Measurements from ENCODE around the gene RBM28. TPM values are rescaled to one million over a fixed set of nuclear protein-coding genes. Genes with fewer than 3 reads are reported as not detected.
"Not testable (repeated sequence)": the region's sequence is repeated elsewhere in the genome, so short reads cannot be mapped to it uniquely, and the experiment has no call there.

Gene RBM28
- total RNA-seq, 2 donors from 2014 or later = 38.9 to 52.3 TPM

DNA sequence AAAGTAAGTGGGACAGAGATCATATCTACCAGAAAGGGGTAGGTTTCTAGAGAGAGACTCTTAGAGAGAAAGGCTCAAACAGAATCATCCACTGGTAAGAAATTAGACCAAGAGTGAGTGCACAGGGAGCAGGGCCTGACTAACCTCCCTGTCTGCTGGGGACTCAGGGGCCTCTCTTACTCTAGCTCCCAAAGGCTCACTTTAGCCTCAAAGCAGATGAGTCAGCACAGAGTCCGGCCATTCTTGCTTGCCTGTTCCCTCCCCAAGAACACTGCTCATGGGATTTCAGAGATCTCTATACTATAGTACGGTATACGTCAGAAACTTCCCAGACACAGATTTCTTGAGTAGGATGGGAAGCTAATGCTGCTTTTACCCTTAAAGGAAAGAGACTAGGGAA lies 32.7 kb downstream of the RBM28 start:
- Mint-ChIP-seq H3K9me3 (no peaks in the 10 kb centered on the region), H3K36me3 (ENCODE audit: insufficient read depth in 2 of 2) (peaks cover 11 to 26% of the 10 kb centered on the region in 2 donors), H3K4me1 (ENCODE audit: low read depth) (no peaks in the 10 kb centered on the region), H3K27ac (no peak overlapping the region), H3K4me3 (no peak overlapping the region), H3K27me3 (ENCODE audit: low read depth) (no peaks in the 10 kb centered on the region)
- ATAC-seq (replicated peaks in 1 of 2) (no peak), DNase-seq (no peak)

DNA sequence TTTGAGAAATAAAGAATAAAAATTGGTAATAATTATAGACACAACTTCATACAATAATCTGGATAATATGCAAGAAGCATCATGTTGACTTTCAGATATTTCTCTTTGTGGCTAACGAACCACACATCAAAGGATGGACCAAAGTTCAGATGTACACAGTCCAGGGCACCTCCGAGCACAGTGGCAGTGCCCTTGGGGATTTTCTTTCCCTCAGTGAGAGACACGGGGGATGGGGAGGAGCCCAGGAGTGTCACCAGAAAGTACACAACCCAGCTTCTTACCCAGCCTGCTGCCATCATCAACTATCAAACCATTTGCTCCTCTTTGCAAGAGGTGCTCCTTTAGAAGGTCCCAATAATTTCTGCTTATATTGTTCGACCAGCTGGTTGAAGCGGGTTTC lies 33.2 kb downstream of the RBM28 start:
- Mint-ChIP-seq H3K36me3 (ENCODE audit: insufficient read depth in 2 of 2) (peaks cover 11 to 23% of the 10 kb centered on the region in 2 donors), H3K4me3 (no peak overlapping the region), H3K27me3 (ENCODE audit: low read depth) (no peaks in the 10 kb centered on the region), H3K4me1 (ENCODE audit: low read depth) (no peaks in the 10 kb centered on the region), H3K27ac (no peak overlapping the region), H3K9me3 (no peaks in the 10 kb centered on the region)
- DNase-seq (no peak), ATAC-seq (replicated peaks in 1 of 2) (no peak)

DNA sequence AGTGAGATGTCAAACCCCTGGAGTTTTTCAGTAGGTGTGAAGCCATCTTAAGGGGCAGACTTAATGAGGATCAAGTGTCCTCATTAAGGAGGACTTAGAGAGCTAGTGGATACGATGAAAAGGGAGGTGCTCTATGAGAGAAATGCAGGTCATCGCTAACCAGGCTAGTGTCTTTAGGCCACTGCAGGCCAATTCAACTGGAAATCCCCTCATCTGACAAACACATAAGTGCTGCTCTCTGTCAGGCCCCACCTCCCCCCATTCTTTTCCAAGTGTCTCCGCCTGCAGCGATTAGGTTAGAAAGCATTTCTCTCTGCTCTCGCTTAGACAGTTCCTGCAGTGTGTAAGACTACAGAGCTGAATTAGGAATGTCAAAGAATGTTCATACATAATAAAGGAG lies 33.7 kb downstream of the RBM28 start:
- Mint-ChIP-seq H3K4me1 (ENCODE audit: low read depth) (no peaks in the 10 kb centered on the region), H3K27me3 (ENCODE audit: low read depth) (no peaks in the 10 kb centered on the region), H3K4me3 (no peak overlapping the region), H3K9me3 (no peaks in the 10 kb centered on the region), H3K36me3 (ENCODE audit: insufficient read depth in 2 of 2) (peaks cover 11 to 19% of the 10 kb centered on the region in 2 donors), H3K27ac (no peak overlapping the region)
- no peak for ATAC-seq (replicated peaks in 1 of 2)
- DNase-seq = no peak

- no peak for DNase-seq
- Mint-ChIP-seq H3K4me3 (no peak overlapping the region), H3K4me1 (ENCODE audit: low read depth) (no peaks in the 10 kb centered on the region), H3K9me3 (no peaks in the 10 kb centered on the region), H3K27me3 (ENCODE audit: low read depth) (no peaks in the 10 kb centered on the region), H3K36me3 (ENCODE audit: insufficient read depth in 2 of 2) (peaks cover 11 to 15% of the 10 kb centered on the region in 2 donors), H3K27ac (no peak overlapping the region)
- ATAC-seq (replicated peaks in 1 of 2) = no peak
These were observed 34.6 kb downstream of the RBM28 start for GRCh38 chr7:128309124-128309523.

GRCh38 chr7:128307061-128307460 lies 36.6 kb downstream of the RBM28 start:
- DNase-seq (no peak), ATAC-seq (replicated peaks in 1 of 2) (no peak)
- H3K4me3 Mint-ChIP-seq = no peak overlapping the region
- H3K4me1 Mint-ChIP-seq (ENCODE audit: low read depth) = no peaks in the 10 kb centered on the region
- H3K27ac Mint-ChIP-seq = no peak overlapping the region
- peaks cover 6 to 9% of the 10 kb centered on the region in 2 donors for H3K36me3 Mint-ChIP-seq (ENCODE audit: insufficient read depth in 2 of 2)
- H3K9me3 Mint-ChIP-seq = no peaks in the 10 kb centered on the region
- H3K27me3 Mint-ChIP-seq (ENCODE audit: low read depth) = no peaks in the 10 kb centered on the region

DNA sequence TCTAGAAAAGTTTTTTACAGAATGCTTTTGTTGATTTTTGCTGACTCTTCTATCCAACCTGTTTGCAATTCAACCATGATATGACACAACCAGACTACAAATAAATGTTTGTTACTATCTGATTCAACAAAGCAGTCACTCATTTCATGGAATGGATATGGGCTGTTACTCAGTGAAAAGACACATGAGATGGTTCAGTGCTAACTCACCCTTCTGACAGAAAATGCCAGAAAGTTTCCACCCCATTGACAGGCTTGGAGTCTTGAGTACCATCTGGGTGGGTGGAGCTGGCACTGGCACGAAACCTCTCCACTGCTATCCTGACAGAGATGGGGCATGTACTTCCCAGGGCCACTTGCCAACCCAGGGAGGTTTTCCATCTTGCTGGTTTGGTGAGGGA lies 39.5 kb downstream of the RBM28 start:
- Mint-ChIP-seq H3K27ac (no peak overlapping the region), H3K4me1 (ENCODE audit: low read depth) (no peaks in the 10 kb centered on the region), H3K9me3 (no peaks in the 10 kb centered on the region), H3K27me3 (ENCODE audit: low read depth) (no peaks in the 10 kb centered on the region), H3K4me3 (no peak overlapping the region), H3K36me3 (ENCODE audit: insufficient read depth in 2 of 2) (peaks cover 6% of the 10 kb centered on the region in 2 donors)
- no peak for DNase-seq
- no peak for ATAC-seq (replicated peaks in 1 of 2)

DNA sequence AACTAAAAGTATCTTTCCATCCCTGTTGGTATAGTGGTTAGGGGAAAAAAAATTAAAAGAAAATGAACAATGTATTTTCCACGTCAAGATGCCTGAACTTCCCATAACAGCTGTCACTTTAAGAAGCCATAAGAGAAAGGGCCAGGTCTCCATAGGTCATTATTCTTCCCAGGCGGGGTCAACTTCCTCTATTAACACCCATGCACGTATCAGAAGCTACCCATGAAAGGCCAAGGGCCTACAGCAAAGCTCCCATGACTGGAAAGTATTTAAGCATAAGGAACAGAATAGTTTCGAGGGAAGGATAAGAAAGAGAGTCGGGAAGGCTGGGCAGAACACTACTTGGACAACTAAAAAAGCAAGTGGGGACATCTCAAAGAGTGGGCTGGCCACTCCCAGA lies 40.1 kb downstream of the RBM28 start:
- H3K4me3 Mint-ChIP-seq = no peak overlapping the region
- no peak for DNase-seq
- no peaks in the 10 kb centered on the region for H3K9me3 Mint-ChIP-seq
- no peak overlapping the region for H3K27ac Mint-ChIP-seq
- no peaks in the 10 kb centered on the region for H3K27me3 Mint-ChIP-seq (ENCODE audit: low read depth)
- H3K36me3 Mint-ChIP-seq (ENCODE audit: insufficient read depth in 2 of 2) = peaks cover 4 to 6% of the 10 kb centered on the region in 2 donors
- no peaks in the 10 kb centered on the region for H3K4me1 Mint-ChIP-seq (ENCODE audit: low read depth)
- no peak for ATAC-seq (replicated peaks in 1 of 2)

DNA sequence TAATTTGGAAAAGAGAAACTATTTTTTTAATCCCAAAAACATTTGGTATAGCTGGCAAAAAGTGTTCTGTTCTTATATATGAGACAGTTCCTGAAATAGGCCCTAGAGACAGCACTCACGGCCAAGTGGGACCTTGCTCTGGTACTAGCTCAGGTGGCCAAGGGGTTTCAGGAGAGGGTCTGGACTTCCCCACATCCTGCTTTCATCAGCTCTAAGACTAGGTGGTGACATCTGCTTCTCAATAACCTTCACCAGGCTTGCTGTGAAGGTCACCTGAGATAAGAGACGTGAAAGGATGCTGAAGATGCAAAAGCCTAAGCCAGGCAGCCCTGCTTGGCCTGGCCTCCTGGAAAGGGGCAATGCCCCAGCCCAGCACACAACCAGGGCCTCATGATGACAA lies 40.6 kb downstream of the RBM28 start:
- Mint-ChIP-seq H3K4me1 (ENCODE audit: low read depth) (no peaks in the 10 kb centered on the region), H3K36me3 (ENCODE audit: insufficient read depth in 2 of 2) (peaks cover 4 to 5% of the 10 kb centered on the region in 2 donors), H3K27me3 (ENCODE audit: low read depth) (no peaks in the 10 kb centered on the region), H3K4me3 (no peak overlapping the region), H3K27ac (no peak overlapping the region), H3K9me3 (no peaks in the 10 kb centered on the region)
- ATAC-seq (replicated peaks in 1 of 2) = no peak
- DNase-seq = no peak

DNA sequence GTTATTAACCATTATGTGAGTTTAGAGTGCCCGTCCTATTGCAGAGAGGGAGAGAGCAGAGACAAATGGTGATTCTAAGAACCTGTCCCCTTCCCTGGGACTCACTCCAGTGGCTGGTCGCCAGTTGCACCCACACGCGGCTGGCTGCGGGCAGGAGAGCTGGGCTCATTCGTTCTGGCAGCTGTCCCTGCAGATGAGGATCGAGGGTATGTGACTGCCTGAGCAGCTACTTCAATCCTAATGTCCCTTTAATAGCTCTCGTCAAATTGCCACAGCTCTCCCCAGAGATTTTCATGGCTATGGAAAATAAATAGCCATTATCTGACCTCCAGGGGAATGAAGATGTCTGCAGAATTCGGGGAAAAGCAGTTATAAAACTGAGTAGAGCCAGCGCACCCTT lies 41.6 kb downstream of the RBM28 start:
- Mint-ChIP-seq H3K9me3 (no peaks in the 10 kb centered on the region), H3K36me3 (ENCODE audit: insufficient read depth in 2 of 2) (peaks cover 3 to 4% of the 10 kb centered on the region in 2 donors), H3K4me1 (ENCODE audit: low read depth) (no peaks in the 10 kb centered on the region), H3K27me3 (ENCODE audit: low read depth) (no peaks in the 10 kb centered on the region), H3K27ac (no peak overlapping the region), H3K4me3 (no peak overlapping the region)
- no peak for DNase-seq
- no peak for ATAC-seq (replicated peaks in 1 of 2)

- no peaks in the 10 kb centered on the region for H3K36me3 Mint-ChIP-seq (ENCODE audit: insufficient read depth in 2 of 2)
These were observed 44.5 kb downstream of the RBM28 start for GRCh38 chr7:128299109-128299607.

GRCh38 chr7:128298004-128298403 lies 45.7 kb downstream of the RBM28 start:
- not testable (repeated sequence) for H3K27ac Mint-ChIP-seq; H3K9me3 Mint-ChIP-seq; H3K4me1 Mint-ChIP-seq (ENCODE audit: low read depth); H3K36me3 Mint-ChIP-seq (ENCODE audit: insufficient read depth in 2 of 2); H3K27me3 Mint-ChIP-seq (ENCODE audit: low read depth); ATAC-seq (replicated peaks in 1 of 2); DNase-seq; H3K4me3 Mint-ChIP-seq

More at GRCh38 chr7:128299109-128299607, 44.5 kb downstream of the RBM28 start:
- no peak for DNase-seq
- Mint-ChIP-seq H3K4me3 (no peak overlapping the region), H3K27me3 (ENCODE audit: low read depth) (no peaks in the 10 kb centered on the region), H3K4me1 (ENCODE audit: low read depth) (no peaks in the 10 kb centered on the region), H3K27ac (no peak overlapping the region), H3K9me3 (no peaks in the 10 kb centered on the region)
- ATAC-seq (replicated peaks in 1 of 2) = no peak

GRCh38 chr7:128287556-128287955 lies 56.2 kb downstream of the RBM28 start:
- H3K4me3 Mint-ChIP-seq = no peak overlapping the region
- no peak for ATAC-seq (replicated peaks in 1 of 2)
- H3K4me1 Mint-ChIP-seq (ENCODE audit: low read depth) = no peaks in the 10 kb centered on the region
- no peak overlapping the region for H3K27ac Mint-ChIP-seq
- H3K27me3 Mint-ChIP-seq (ENCODE audit: low read depth) = no peaks in the 10 kb centered on the region
- DNase-seq = no peak
- no peaks in the 10 kb centered on the region for H3K9me3 Mint-ChIP-seq
- peaks cover 3 to 4% of the 10 kb centered on the region in 2 donors for H3K36me3 Mint-ChIP-seq (ENCODE audit: insufficient read depth in 2 of 2)

DNA sequence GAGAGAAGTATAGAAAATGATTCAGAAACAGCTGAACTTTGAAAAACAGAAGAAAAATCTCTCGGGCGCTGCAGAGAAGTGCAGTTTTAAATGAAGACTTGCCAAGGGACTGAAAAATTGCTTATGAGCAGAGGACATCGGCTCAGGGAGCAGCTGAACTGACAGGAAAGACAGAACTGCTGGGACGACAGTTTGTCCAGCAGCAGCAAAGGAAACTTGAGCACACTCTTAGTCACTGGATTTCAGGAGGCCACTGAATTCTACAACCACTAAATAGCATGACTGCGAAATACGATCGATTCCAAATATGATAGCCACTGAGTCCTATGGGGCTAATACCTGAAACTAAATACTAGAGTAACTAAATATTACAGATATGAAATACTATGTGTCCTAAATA lies 59.6 kb downstream of the RBM28 start:
- Mint-ChIP-seq H3K4me1 (ENCODE audit: low read depth) (no peaks in the 10 kb centered on the region), H3K9me3 (peaks cover 4 to 8% of the 10 kb centered on the region in 2 donors), H3K27me3 (ENCODE audit: low read depth) (no peaks in the 10 kb centered on the region), H3K4me3 (no peak overlapping the region), H3K27ac (no peak overlapping the region), H3K36me3 (ENCODE audit: insufficient read depth in 2 of 2) (peaks cover 8 to 10% of the 10 kb centered on the region in 2 donors)
- DNase-seq (no peak), ATAC-seq (replicated peaks in 1 of 2) (no peak)

DNA sequence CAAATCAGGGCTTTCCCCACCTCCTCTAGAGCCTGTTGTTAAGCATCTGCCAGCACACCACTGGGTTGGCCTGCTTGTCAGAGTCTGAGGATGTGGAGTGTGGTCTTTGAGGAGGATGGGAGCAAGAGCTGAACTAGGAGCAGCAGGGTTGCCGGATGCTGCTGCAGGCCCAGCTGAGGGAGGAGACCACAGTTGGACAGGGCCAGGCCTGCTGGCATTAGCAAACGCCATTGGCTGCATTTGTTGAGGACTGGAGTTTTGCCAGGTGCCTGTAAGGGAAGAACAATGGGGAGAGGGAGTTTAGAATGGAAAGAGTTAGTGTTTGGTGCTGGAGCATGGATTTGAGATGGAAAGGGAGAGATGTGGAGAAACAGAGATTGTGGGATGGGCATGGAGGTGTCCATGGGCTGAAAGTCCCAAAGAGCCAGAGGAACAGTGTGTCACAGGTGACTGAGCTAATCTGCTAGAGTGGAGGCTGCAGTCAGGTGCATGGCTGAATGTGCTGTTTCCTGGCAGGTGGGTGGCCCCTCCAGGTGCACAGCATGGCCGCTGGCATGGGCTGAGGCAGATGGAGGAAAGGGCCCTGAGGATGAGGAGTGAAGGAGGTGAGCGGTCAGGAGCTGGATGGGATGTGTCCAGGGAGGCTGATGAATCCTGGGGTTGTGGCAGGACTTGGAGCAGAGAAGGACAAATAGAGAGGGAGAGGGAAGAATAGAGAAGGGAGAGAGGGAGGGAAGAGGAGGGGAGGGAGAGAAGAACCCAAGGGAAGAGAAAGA lies 61.9 kb downstream of the RBM28 start:
- H3K4me3 Mint-ChIP-seq = no peak overlapping the region
- H3K4me1 Mint-ChIP-seq (ENCODE audit: low read depth) = no peaks in the 10 kb centered on the region
- H3K9me3 Mint-ChIP-seq = peaks cover 7 to 10% of the 10 kb centered on the region in 2 donors
- peaks cover 8 to 14% of the 10 kb centered on the region in 2 donors for H3K36me3 Mint-ChIP-seq (ENCODE audit: insufficient read depth in 2 of 2)
- no peaks in the 10 kb centered on the region for H3K27me3 Mint-ChIP-seq (ENCODE audit: low read depth)
- DNase-seq = no peak
- no peak for ATAC-seq (replicated peaks in 1 of 2)
- no peak overlapping the region for H3K27ac Mint-ChIP-seq

Data from activated T-cell treated with anti-CD3 and anti-CD28 coated beads, Interleukin-2, amount 50 U/mL, for 72 hours (primary cell).